Measurements from ENCODE around the gene CDK3. TPM values are rescaled to one million over a fixed set of nuclear protein-coding genes. Genes with fewer than 3 reads are reported as not detected.
"Not testable (repeated sequence)": the region's sequence is repeated elsewhere in the genome, so short reads cannot be mapped to it uniquely, and the experiment has no call there.

Gene CDK3
- total RNA-seq = 1.8 TPM
- long read RNA-seq = 0 reads

DNA sequence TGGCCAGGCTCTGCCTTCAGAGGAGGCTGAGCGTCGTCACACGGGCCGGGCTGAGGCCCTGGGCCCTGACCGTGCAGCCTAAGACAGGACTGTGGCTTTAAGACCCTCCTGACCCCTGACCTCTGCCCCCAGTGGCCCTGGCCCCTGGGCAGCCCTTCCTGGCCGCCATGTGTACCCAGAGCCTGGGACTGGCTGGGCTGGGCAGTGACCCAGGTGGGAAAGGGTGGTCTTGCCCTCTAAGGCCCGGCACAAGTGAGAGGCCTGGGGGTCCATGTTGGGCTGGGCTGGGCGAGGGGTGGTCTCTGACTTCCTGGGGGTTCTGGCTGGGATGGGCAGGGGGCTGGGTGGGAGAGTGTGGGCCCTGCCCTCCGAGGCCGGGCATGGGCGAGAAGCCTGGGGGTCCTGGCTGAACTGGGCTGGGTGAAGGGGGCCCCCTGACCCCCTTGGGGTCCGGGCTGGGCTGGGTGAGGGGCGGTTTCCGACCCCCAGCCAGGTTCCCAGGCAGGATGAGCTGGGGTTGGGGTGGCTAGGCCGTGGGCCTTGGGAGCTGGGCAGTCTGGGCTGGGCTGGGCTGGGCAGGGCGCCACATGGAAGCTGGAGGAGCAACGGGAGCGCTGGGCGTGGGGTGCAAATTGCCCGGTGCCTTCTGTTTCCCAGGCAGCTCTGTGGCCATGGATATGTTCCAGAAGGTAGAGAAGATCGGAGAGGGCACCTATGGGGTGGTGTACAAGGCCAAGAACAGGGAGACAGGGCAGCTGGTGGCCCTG is at the start of gene CDK3:
TSS of gene CDK3 (plus strand) at position 101 of the 767 bp plus-strand sequence. CDS start at position 672, 571 bp downstream.
- intact Hi-C loops (cut with micrococcal nuclease) = no loop called here
- H3K9me3 ChIP-seq (replicated peaks) = no peaks in the 10 kb centered on the region
- no peak within 1 kb of the TSS for H3K27ac ChIP-seq (replicated peaks)
- H3K4me3 ChIP-seq = no peak within 1 kb of the TSS
- H3K27me3 ChIP-seq (ENCODE audit: low read depth) = no peaks in the 10 kb centered on the region
- peaks cover 5% of the 10 kb centered on the region for H3K36me3 ChIP-seq
- H3K4me1 ChIP-seq = peaks cover 29% of the 10 kb centered on the region
- no peak for DNase-seq
- TF ChIP-seq CTCF (IDR thresholded peaks at IDR 0.05; ENCODE audit: borderline replicate concordance) = no peak

- Histone ChIP-seq H3K27ac (replicated peaks) (no peak overlapping the region), H3K36me3 (peaks cover 99% of the 10 kb centered on the region), H3K4me1 (no peaks in the 10 kb centered on the region), H3K9me3 (replicated peaks) (no peaks in the 10 kb centered on the region), H3K27me3 (ENCODE audit: low read depth) (no peaks in the 10 kb centered on the region), H3K4me3 (no peak overlapping the region)
- no peak for DNase-seq
- TF ChIP-seq CTCF (IDR thresholded peaks at IDR 0.05; ENCODE audit: borderline replicate concordance) = no peak
- intact Hi-C loops (cut with micrococcal nuclease) = no loop called here
Measured at GRCh38 chr17:75950855-75951554, 49.6 kb upstream of the CDK3 start.

DNA sequence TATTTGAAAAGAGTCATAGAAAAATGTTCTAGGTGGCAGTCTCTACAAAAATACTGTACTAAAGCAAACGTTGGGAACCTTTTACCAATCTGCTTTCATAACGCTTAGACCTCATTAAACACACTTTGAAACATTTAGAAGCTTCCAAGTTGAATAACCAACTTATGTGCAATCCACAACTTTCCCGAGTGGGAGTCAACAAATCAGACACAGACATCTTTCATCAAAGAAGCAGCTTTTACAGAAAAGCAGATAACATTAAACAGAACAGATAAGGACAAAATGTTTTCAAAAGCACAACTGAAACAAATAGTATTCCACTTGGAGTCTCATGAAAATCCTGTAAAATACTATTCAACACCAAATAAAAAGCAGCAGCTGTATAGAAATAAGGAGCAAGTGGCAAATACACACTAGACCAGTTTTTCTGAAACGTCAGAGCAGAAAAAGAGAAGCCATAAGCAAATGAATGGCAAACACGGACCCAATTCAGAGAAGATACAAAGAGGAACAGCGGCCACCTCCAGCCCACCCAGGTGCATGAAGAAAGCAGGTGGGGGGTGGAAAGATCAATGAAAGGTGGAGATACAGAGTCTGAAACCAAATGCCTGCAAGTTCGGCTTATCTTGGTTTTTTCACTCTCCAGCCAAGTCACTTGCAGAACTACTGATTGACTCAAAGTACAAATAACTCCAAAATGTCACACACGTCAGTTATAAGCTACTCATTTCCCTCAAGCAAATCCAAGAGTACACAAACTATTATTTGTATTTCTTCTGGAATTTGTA is 41.4 kb upstream of the CDK3 start:
- TF ChIP-seq CTCF (IDR thresholded peaks at IDR 0.05; ENCODE audit: borderline replicate concordance) = no peak
- Histone ChIP-seq H3K36me3 (peaks cover 30% of the 10 kb centered on the region), H3K4me1 (peaks cover 30% of the 10 kb centered on the region), H3K27me3 (ENCODE audit: low read depth) (no peaks in the 10 kb centered on the region), H3K9me3 (replicated peaks) (no peaks in the 10 kb centered on the region), H3K4me3 (no peak overlapping the region), H3K27ac (replicated peaks) (no peak overlapping the region)
- DNase-seq = no peak
- intact Hi-C loops (cut with micrococcal nuclease) = no loop called here

DNA sequence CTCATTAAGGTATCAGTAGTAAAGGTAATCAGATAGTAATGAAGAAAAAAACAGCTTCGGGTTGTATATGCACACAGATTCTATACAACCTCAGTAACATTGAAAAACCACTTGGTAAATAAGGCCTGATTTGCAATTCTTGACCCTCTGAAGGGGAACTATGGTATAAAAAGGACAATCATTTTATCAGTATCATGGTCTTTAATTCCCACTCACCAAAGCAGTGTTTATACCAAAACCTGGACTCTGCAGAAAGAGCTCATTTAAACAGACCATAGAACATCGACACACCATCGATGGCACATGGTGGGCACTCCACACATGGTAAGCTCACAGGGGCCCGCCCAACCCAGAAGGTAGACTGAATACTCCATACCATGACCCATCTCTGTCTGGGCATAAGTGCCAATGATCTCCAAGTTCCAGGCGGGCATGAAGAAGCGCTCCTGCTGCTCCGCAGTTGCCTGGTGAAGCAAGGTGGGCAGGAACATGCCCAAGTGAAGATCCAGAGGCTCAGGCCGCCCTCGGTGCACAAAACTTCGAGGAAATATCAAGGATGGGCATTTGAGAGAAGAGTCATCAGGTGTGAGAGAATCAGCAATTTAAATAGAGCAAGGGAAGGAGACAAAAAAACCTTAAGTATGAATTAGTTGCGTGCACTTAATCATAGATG is 40.7 kb upstream of the CDK3 start:
- DNase-seq = no peak
- H3K4me1 ChIP-seq = peaks cover 30% of the 10 kb centered on the region
- H3K27ac ChIP-seq (replicated peaks) = no peak overlapping the region
- TF ChIP-seq CTCF (IDR thresholded peaks at IDR 0.05; ENCODE audit: borderline replicate concordance) = no peak
- no peaks in the 10 kb centered on the region for H3K27me3 ChIP-seq (ENCODE audit: low read depth)
- H3K9me3 ChIP-seq (replicated peaks) = no peaks in the 10 kb centered on the region
- peaks cover 23% of the 10 kb centered on the region for H3K36me3 ChIP-seq
- intact Hi-C loops (cut with micrococcal nuclease) = no loop called here
- no peak overlapping the region for H3K4me3 ChIP-seq

GRCh38 chr17:75965468-75965867 is 35.2 kb upstream of the CDK3 start:
- no peak for DNase-seq
- H3K4me3 ChIP-seq = no peak overlapping the region
- no peaks in the 10 kb centered on the region for H3K9me3 ChIP-seq (replicated peaks)
- intact Hi-C loops (cut with micrococcal nuclease) = no loop called here
- no peak overlapping the region for H3K27ac ChIP-seq (replicated peaks)
- peaks cover 31% of the 10 kb centered on the region for H3K36me3 ChIP-seq
- H3K27me3 ChIP-seq (ENCODE audit: low read depth) = no peaks in the 10 kb centered on the region
- no peak for TF ChIP-seq CTCF (IDR thresholded peaks at IDR 0.05; ENCODE audit: borderline replicate concordance)
- H3K4me1 ChIP-seq = peaks cover 24% of the 10 kb centered on the region

DNA sequence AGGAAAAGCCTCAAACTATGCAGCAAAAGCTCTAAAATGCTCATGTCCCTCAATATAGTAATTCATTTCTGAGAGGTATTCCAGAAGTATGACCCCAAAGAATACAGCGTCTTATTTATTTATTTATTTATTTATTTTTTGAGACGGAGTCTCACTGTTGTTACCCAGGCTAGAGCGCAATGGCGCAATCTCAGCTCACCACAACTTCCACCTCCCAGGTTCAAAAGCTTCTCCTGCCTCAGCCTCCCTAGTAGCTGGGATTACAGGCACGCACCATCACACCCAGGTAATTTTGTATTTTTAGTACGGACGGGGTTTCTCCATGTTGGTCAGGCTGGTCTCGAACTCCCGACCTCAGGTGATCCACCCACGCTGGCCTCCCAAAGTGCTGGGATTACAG is 31.6 kb upstream of the CDK3 start:
- H3K9me3 ChIP-seq (replicated peaks); H3K27me3 ChIP-seq (ENCODE audit: low read depth); intact Hi-C loops (cut with micrococcal nuclease); H3K27ac ChIP-seq (replicated peaks); DNase-seq; H3K4me3 ChIP-seq: not testable (repeated sequence)
- peaks cover 43% of the 10 kb centered on the region for H3K4me1 ChIP-seq
- peaks cover 61% of the 10 kb centered on the region for H3K36me3 ChIP-seq

Data from left ventricle myocardium inferior (tissue), 1 donor.